Measurements from ENCODE around the gene MRTFA. TPM values are rescaled to one million over a fixed set of nuclear protein-coding genes. Genes with fewer than 3 reads are reported as not detected.

The MRTFA gene
- total RNA-seq, 4 donors from 2014 or later: 24.5 to 56.3 (median 40.9) TPM

GRCh38 chr22:40410731-40411505, 225.6 kb downstream of the MRTFA start:
- intact Hi-C loops (cut with DNase I): no loop called here
- peaks cover 43 to 85% (median 49%) of the 10 kb centered on the region in 3 donors for H3K36me3 ChIP-seq
- no peak overlapping the region for H3K27ac ChIP-seq
- TF ChIP-seq POLR2A (IDR thresholded peaks at IDR 0.05) (no peak), CTCF (IDR thresholded peaks at IDR 0.05) (no peak)
- H3K27me3 ChIP-seq: no peaks in the 10 kb centered on the region
- DNase-seq: no peak
- 85 to 95% methylated on average over 4 to 9 of the region's 13 CpGs for WGBS, 2 donors
- H3K9me3 ChIP-seq: no peaks in the 10 kb centered on the region
- H3K4me1 ChIP-seq: peaks cover 0 to 24% (median 7%) of the 10 kb centered on the region in 3 donors
- H3K4me3 ChIP-seq: no peak overlapping the region

- no peak overlapping the region for H3K27ac ChIP-seq
- no peak for TF ChIP-seq CTCF (IDR thresholded peaks at IDR 0.05)
- TF ChIP-seq POLR2A (IDR thresholded peaks at IDR 0.05): no peak
- DNase-seq: no peak
- peaks cover 50 to 85% (median 55%) of the 10 kb centered on the region in 3 donors for H3K36me3 ChIP-seq
- no peaks in the 10 kb centered on the region for H3K27me3 ChIP-seq
- H3K9me3 ChIP-seq: no peaks in the 10 kb centered on the region
- intact Hi-C loops (cut with DNase I): no loop called here
- H3K4me3 ChIP-seq: no peak overlapping the region
- H3K4me1 ChIP-seq: peaks cover 0 to 18% (median 7%) of the 10 kb centered on the region in 3 donors
- WGBS, 2 donors: 62 to 70% methylated on average over 3 of the region's 8 CpGs
Observed at GRCh38 chr22:40410272-40410671, 226.2 kb downstream of the MRTFA start.

GRCh38 chr22:40409613-40410113, 226.9 kb downstream of the MRTFA start:
- Histone ChIP-seq H3K4me1 (peaks cover 0 to 12% (median under 1%) of the 10 kb centered on the region in 3 donors), H3K36me3 (peaks cover 52 to 85% (median 61%) of the 10 kb centered on the region in 3 donors), H3K27me3 (no peaks in the 10 kb centered on the region), H3K9me3 (no peaks in the 10 kb centered on the region), H3K4me3 (no peak overlapping the region), H3K27ac (no peak overlapping the region)
- no peak for DNase-seq
- 83 to 100% methylated on average over 1 to 6 of the region's 11 CpGs for WGBS, 2 donors
- intact Hi-C loops (cut with DNase I): no loop called here
- TF ChIP-seq POLR2A (IDR thresholded peaks at IDR 0.05): no peak
- TF ChIP-seq CTCF (IDR thresholded peaks at IDR 0.05): no peak

- Histone ChIP-seq H3K4me3 (no peak overlapping the region), H3K36me3 (peaks cover 52 to 89% (median 62%) of the 10 kb centered on the region in 3 donors), H3K4me1 (peaks cover 0 to 5% (median 0%) of the 10 kb centered on the region in 3 donors), H3K27me3 (no peaks in the 10 kb centered on the region), H3K27ac (no peak overlapping the region), H3K9me3 (no peaks in the 10 kb centered on the region)
- intact Hi-C loops (cut with DNase I): no loop called here
- 100% methylated on average over 4 of the region's 21 CpGs; no CpG with 5 or more reads in 1 of the 2 donors for WGBS, 2 donors
- TF ChIP-seq POLR2A (IDR thresholded peaks at IDR 0.05) (no peak), CTCF (IDR thresholded peaks at IDR 0.05) (no peak)
- no peak for DNase-seq
Observed at GRCh38 chr22:40408718-40409612, 227.6 kb downstream of the MRTFA start.

All from esophagus squamous epithelium (tissue), 5 donors.